HG03025 (cell line): Measurements from ENCODE around the gene KIFBP.

Source experiments
- ATAC-seq: cut with Tn5 transposase; IDR thresholded peaks from one replicate; pipeline ENCODE4 v1.9.1; 2021; ENCODE audit warnings: mild to moderate bottlenecking, moderate library complexity; ENCODE audit not compliant: unreplicated experiment, low FRiP score

The KIFBP gene

GRCh38 chr10:69048103-69048502 lies 59.5 kb downstream of the KIFBP start:
- ATAC-seq, result no peak

GRCh38 chr10:69049566-69049961 lies 61.0 kb downstream of the KIFBP start:
- ATAC-seq, result no peak

GRCh38 chr10:69051303-69051702 lies 62.7 kb downstream of the KIFBP start:
- no peak for ATAC-seq

- no peak for ATAC-seq
Observed at GRCh38 chr10:69051710-69052487, 63.3 kb downstream of the KIFBP start.

GRCh38 chr10:69052736-69053135 lies 64.1 kb downstream of the KIFBP start:
- no peak for ATAC-seq

GRCh38 chr10:69055241-69055640 lies 66.6 kb downstream of the KIFBP start:
- no peak for ATAC-seq

GRCh38 chr10:69056129-69056528 lies 67.5 kb downstream of the KIFBP start:
- no peak for ATAC-seq

GRCh38 chr10:69056536-69057260 lies 68.1 kb downstream of the KIFBP start:
- ATAC-seq, result no peak

GRCh38 chr10:69057261-69057950 lies 68.8 kb downstream of the KIFBP start:
- no peak for ATAC-seq

GRCh38 chr10:69057951-69058297 lies 69.3 kb downstream of the KIFBP start:
- no peak for ATAC-seq

GRCh38 chr10:69060127-69060798 lies 71.7 kb downstream of the KIFBP start:
- no peak for ATAC-seq

GRCh38 chr10:69061305-69062161 lies 72.9 kb downstream of the KIFBP start:
- no peak for ATAC-seq

GRCh38 chr10:69062901-69063300 lies 74.3 kb downstream of the KIFBP start:
- ATAC-seq, result no peak

GRCh38 chr10:69064762-69065328 lies 76.2 kb downstream of the KIFBP start:
- no peak for ATAC-seq

GRCh38 chr10:69065406-69066361 lies 77.1 kb downstream of the KIFBP start:
- peak; percentile 50 for ATAC-seq
